Nephron (organoid): ENCODE measurements around the gene NAGLU.

Source experiments
- H3K27ac Mint-ChIP-seq, 3 experiments: 2 replicates each; pipeline ENCODE4 v1.8.0; 2020; ENCODE audit warnings: mixed read lengths in 3 of 3, mild to moderate bottlenecking in 2 of 3, moderate library complexity in 1 of 3
- H3K27me3 Mint-ChIP-seq: 2 replicates; pipeline ENCODE4 v1.8.0; 2021; ENCODE audit warnings: low read depth, mild to moderate bottlenecking, moderate library complexity, mixed read lengths
- H3K36me3 Mint-ChIP-seq: 2 replicates; pipeline ENCODE4 v1.8.0; 2020; ENCODE audit warnings: low read depth, mixed read lengths
- H3K4me1 Mint-ChIP-seq: 2 replicates; pipeline ENCODE4 v1.8.0; 2020; ENCODE audit warnings: mixed read lengths
- H3K4me3 Mint-ChIP-seq, 3 experiments: 2 replicates each; pipeline ENCODE4 v1.8.0; 2020; ENCODE audit warnings: mild to moderate bottlenecking in 3 of 3, mixed read lengths in 3 of 3, moderate library complexity in 2 of 3
- H3K9me3 Mint-ChIP-seq: 2 replicates; pipeline ENCODE4 v1.8.0; 2020; ENCODE audit warnings: mixed read lengths
- TF ChIP-seq, protein P1 (sequence below), 3 experiments: fragments of 200-600 bp; sonication (generic); IDR thresholded peaks; one replicate each; pipeline ENCODE4 v1.5.0; 2021; ENCODE audit warnings: antibody characterized with exemption in 3 of 3; ENCODE audit not compliant: unreplicated experiment in 3 of 3

NAGLU gene

DNA sequence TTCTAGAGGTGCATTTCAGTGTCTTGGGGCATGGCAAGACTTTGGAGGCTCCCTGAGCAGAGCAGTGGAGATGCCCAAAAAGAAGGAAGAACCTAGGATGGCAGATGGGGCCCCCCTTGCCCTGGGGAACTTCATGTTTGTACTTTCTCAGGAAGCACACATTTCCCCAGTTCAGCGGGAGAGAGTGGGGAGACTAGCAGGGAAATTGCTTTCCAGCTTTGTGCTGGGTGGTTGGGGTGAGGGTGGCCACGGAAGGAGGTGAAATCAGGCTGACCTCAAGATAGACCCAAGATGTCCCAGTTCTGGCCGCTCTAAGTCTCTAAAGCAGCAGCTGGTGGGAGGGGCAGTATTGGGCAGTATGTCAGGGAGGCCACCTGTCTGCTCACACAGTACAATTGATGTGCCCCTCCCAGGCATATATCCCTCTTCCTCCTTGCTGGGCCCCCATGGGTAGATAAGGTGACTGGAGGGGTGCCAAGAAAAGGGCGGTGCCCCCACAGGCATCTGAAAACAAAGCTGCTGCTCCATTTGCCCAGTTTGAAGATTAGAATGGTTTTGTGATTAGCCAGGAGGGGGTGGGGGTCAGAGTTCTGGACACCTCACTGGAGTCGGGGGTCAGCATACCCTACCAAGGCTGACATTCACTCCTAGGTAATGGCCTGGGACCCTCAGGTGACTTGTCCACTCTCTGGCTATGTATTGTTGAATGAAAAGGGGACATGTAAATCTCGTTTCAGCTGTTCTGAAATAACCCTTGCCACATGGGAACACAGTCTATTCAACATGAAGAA lies 17.1 kb upstream of the NAGLU start:
- Mint-ChIP-seq H3K27ac (peak overlapping the region; percentile 99 to 100 (median 100)), H3K27me3 (no peaks in the 10 kb centered on the region), H3K4me1 (peaks cover 77% of the 10 kb centered on the region), H3K36me3 (peaks cover 12% of the 10 kb centered on the region), H3K4me3 (peak overlapping the region; percentile 56 to 64 (median 58)), H3K9me3 (no peaks in the 10 kb centered on the region)
- TF ChIP-seq, protein P1, sequence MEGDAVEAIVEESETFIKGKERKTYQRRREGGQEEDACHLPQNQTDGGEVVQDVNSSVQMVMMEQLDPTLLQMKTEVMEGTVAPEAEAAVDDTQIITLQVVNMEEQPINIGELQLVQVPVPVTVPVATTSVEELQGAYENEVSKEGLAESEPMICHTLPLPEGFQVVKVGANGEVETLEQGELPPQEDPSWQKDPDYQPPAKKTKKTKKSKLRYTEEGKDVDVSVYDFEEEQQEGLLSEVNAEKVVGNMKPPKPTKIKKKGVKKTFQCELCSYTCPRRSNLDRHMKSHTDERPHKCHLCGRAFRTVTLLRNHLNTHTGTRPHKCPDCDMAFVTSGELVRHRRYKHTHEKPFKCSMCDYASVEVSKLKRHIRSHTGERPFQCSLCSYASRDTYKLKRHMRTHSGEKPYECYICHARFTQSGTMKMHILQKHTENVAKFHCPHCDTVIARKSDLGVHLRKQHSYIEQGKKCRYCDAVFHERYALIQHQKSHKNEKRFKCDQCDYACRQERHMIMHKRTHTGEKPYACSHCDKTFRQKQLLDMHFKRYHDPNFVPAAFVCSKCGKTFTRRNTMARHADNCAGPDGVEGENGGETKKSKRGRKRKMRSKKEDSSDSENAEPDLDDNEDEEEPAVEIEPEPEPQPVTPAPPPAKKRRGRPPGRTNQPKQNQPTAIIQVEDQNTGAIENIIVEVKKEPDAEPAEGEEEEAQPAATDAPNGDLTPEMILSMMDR (IDR thresholded peaks at IDR 0.05; ENCODE audit: unreplicated experiment in 3 of 3), result no peak

DNA sequence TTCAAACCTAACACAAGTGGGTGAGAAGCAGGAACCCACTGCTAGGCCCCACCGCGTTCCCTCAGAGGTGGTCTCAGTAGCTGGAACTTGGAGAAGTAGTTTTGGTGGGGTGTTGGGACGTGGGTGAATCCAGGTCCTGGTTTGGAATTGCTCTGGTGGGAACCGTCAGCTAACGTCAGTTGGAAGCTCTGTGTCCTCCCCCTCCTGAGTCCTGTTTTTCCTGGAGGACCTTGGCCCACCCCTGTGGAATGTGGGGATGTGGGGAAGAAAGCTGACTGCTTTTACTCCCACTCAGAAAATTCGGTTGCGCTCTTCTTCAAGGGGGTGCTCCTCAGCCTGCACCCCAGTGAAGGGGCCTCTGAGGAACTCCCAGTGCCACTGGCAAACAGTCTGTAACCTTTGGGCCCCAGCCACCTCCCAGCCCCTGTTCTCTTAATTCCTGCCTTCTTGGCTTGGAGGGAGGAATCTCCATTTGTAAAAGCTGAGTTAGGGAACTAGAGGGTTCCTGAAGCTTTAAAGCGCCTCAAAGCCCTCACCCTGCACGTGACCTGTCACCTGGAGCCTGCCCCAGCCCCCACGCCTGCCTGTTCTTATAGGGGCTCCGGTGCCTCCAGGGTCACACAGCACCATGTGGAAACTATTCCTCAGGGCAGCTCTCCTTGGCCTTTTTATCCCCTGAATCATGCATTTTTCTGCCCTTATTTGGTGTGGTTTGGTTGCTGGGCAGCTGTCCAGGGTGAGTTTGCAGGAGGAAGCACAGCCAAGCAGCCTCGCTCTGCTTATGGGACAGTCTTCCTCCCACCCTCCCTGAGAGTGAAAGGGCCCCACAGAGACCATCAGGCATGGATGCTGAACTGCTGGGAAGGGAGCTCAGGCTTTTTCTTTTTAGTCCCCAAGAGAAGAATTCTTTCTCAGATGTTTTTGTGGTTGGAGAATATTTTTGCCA lies 16.2 kb upstream of the NAGLU start:
- TF ChIP-seq, protein P1 (IDR thresholded peaks at IDR 0.05; ENCODE audit: unreplicated experiment in 3 of 3), result peak in 1 of 3 experiments; percentile 4
- Mint-ChIP-seq H3K4me3 (peak overlapping the region; percentile 56 to 64 (median 58)), H3K9me3 (no peaks in the 10 kb centered on the region), H3K27me3 (no peaks in the 10 kb centered on the region), H3K27ac (peak overlapping the region; percentile 99 to 100 (median 100)), H3K4me1 (peaks cover 74% of the 10 kb centered on the region), H3K36me3 (peaks cover 9% of the 10 kb centered on the region)

DNA sequence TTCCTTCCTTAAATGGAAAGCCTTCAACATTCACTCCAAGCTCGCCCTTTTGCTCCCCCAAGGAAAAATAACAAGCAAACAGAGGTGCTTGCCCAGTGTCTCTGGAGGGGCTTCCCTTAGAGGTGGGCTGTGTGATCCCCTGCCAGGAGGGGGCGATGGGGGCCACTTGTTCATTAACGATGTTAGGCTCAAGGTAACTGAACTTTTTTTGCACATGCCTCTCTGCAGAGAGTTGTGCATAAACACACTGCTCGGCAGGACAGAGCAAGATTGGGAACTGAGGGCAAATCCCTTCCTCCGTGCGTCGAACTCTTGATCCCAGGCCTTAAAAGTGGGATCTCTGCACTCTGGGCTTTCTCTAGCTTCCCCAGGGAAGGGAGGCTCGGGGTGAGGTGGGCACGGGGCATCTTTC lies 15.5 kb upstream of the NAGLU start:
- peaks cover 79% of the 10 kb centered on the region for H3K4me1 Mint-ChIP-seq
- TF ChIP-seq, protein P1 (IDR thresholded peaks at IDR 0.05; ENCODE audit: unreplicated experiment in 3 of 3), result peak in 1 of 3 experiments; percentile 17
- no peaks in the 10 kb centered on the region for H3K9me3 Mint-ChIP-seq
- H3K27me3 Mint-ChIP-seq, result no peaks in the 10 kb centered on the region
- H3K36me3 Mint-ChIP-seq, result peaks cover 8% of the 10 kb centered on the region
- H3K4me3 Mint-ChIP-seq, result peak overlapping the region; percentile 56 to 64 (median 58)
- H3K27ac Mint-ChIP-seq, result peak overlapping the region; percentile 99 to 100 (median 100)

DNA sequence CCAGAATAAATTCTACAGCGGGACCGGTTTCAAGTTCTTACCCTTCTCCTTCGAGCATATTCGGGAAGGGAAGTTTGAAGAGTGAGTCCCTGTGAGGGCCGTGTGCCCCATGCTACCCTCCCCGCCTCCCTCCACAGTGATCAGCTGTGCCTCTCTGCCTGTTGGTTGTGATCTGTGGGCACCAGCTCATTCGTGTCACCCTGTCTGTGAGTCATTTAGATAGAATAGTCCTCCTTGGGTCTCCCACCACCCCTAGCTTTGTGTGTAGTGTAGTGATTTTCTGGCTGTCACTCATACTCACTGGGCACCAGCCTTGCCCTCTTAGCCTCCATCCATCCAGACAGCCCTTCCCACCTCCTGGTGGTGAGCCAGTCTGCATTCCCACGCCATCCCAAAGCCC lies 15.0 kb upstream of the NAGLU start:
- peaks cover 77% of the 10 kb centered on the region for H3K4me1 Mint-ChIP-seq
- peaks cover 8% of the 10 kb centered on the region for H3K36me3 Mint-ChIP-seq
- TF ChIP-seq, protein P1 (IDR thresholded peaks at IDR 0.05; ENCODE audit: unreplicated experiment in 3 of 3), result no peak
- no peaks in the 10 kb centered on the region for H3K27me3 Mint-ChIP-seq
- H3K4me3 Mint-ChIP-seq, result peak overlapping the region; percentile 13 to 64 (median 45)
- peak overlapping the region; percentile 99 to 100 (median 100) for H3K27ac Mint-ChIP-seq
- no peaks in the 10 kb centered on the region for H3K9me3 Mint-ChIP-seq

DNA sequence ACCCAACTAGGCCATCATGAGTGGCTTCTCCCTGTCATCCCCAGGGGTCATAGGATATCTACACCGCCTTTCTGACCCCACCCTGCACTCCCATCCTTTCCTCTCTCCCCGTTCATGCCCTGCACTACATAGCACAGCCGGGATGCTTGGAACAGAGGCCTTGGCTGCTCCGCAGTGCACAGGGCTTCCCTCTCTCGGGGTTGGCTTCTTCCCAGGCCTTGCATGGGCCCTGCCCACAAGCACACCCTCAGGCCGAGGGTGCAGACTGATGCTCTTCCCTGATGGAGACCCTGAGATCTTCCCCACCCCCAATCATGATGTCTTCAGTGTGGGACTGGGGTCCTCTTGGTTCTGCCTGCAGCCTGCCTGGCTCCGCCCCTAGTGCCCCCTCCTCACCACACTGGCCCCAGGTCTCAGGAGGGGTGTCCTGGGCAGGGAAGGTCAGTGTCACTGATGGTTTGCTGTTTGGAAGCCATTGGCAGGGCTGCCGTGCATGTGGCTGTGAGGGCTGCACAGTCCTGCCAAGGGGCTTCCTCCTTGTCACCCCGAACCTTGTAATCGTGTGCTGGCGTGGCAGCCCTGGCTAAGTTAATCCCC lies 14.3 kb upstream of the NAGLU start:
- H3K36me3 Mint-ChIP-seq, result peaks cover 8% of the 10 kb centered on the region

More for the DNA sequence above, 14.3 kb upstream of the NAGLU start:
- peaks cover 73% of the 10 kb centered on the region for H3K4me1 Mint-ChIP-seq
- peak overlapping the region; percentile 30 to 64 (median 45) for H3K4me3 Mint-ChIP-seq
- H3K9me3 Mint-ChIP-seq, result no peaks in the 10 kb centered on the region
- H3K27ac Mint-ChIP-seq, result peak overlapping the region; percentile 99 to 100 (median 100)
- H3K27me3 Mint-ChIP-seq, result no peaks in the 10 kb centered on the region
- TF ChIP-seq, protein P1 (IDR thresholded peaks at IDR 0.05; ENCODE audit: unreplicated experiment in 3 of 3), result no peak
